Measurements from ENCODE around the gene LDLRAD2.
"Not testable (repeated sequence)": the region's sequence is repeated elsewhere in the genome, so short reads cannot be mapped to it uniquely, and the experiment has no call there.

The LDLRAD2 gene, protein sequence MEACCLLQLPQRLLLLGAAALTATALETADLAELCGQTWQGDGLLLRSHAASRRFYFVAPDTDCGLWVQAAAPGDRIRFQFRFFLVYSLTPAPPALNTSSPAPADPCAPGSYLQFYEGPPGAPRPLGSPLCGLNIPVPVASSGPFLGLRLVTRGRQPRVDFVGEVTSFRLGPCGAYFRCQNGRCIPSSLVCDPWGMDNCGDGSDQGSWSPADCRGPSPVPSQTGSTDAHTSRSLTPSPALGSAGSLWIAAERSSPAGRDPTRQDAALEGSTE

DNA sequence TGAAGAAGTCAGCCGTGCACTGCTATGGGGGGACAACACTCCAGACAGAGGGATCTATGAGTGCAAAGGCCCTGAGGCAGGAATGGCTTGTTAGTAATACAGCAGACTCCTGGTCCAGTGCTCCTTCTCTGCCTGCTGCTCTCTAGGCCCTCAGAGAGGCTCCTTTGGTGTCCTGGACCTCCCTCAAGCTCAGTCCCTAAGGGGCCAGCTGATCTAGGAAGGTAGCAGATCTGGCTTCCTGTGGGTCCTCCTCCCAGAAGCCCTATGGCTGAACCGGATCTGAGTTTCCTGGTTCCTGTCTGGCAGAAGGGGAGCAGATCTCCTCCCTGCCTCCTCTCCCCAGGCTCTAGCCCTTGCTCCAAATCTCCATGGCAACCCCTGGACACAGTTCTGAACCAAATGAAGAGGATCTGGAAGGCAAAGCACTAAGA is at the start of gene LDLRAD2:
Gene LDLRAD2 (plus strand): TSS at position 391 of the 431 bp plus-strand sequence. CDS start 187 bp downstream, outside the sequence.
- no peak for DNase-seq (ENCODE audit: low read depth in 1 of 2, low spot score in 1 of 2)

DNA sequence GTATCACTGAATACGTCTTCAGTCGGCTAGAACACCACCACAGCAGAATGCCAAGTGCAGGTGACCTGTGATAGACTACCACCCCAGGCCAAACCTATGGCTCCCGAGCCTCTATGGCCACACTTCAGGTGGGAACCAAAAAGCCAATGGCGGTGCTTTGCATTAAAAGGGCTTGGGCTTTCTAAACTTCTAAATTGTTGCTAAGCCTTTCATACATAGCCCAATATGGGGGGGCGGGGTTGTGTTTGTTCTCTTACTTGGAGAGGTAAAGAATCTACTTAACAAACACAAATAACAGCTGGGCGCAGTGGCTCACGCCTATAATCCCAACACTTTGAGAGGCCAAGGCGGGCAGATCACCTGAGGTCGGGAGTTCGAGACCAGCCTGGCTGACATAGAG is 48.8 kb upstream of the LDLRAD2 start:
- DNase-seq (ENCODE audit: low read depth in 1 of 2, low spot score in 1 of 2): no peak

DNA sequence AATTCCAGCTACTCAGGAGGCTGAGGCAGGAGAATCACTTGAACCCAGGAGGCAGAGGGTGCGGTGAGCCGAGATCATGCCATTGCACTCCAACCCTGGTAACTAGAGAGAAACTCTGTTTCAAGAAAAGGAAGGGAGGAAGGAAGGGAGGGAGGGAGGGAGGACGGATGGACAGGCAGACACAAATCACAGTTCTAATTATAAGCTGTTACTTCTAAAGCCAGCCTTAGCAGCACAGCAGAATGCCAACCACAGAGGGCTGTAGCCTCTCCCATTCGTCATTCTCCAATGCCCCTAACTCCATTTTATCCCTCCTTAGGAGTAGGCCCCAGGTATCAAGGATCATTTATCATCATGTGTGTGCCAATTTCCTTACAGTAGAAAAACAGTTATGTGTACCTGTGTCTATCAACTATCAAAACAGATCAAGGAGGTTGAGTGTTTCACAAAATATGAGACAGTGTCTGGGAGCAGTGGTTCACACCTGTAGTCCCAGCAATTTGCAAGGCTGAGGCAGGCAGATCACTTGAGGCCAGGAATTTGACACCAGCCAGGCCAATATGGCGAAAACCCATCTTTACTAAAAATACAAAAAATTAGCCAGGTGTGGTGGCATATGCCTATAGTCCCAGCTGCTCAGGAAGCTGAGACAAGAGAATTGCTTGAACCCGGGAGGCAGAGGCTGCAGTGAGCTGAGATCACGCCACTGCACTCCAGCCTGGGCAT is 48.2 kb upstream of the LDLRAD2 start:
- DNase-seq (ENCODE audit: low read depth in 1 of 2, low spot score in 1 of 2): no peak

DNA sequence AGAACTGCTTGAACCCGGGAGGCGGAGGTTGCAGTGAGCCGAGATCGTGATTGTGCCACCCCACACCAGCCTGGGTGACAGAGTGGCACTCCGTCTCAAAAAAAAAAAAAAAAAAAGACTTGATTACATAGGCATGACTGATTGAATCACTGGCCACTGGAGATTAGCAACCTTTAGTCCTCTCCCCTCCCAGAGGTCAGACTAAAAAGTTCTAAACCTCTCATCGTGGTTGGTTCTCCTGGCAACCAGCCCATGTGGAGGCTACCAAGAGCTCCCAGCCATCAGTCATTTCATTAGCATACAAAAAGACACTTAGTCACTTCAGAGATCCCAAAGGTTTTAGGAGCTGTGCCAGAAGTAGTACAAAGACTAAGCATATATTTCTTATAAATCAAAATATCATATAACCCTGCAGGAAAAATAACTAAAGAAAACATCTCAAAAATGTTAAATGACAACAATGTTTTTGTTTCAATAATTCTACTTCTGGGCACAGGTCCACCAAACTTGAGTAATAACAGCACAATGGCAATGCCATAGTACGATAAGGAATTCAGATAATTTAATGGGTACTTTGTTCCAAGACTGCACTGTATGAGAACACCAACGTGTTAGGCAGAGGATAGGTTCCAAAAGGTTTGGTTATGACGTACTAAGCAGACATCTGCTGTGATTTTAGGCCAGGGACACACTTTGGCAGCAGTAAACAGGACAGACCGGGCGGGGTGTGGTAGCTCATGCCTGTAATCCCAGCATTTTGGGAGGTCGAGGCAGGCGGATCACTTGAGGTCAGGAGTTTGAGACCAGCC is 47.2 kb upstream of the LDLRAD2 start:
- DNase-seq (ENCODE audit: low read depth in 1 of 2, low spot score in 1 of 2): no peak

DNA sequence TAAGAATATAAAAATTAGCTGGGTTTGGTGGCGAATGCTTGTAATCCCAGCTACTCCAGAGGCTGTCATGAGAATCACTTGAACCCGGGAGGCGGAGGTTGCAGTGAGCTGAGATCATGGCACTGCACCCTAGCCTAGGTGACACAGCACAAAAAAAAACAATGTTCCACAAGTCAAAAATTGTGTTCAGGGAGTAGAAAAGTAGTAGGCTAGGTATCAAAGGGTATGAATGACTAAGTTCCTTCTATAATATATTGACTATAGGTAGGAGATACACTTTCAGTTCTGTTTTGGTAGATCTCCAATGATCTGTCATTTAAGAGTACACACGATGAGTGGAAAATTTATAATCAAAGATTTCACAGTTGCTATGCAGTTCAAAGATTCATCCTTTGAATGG is 45.9 kb upstream of the LDLRAD2 start:
- DNase-seq (ENCODE audit: low read depth in 1 of 2, low spot score in 1 of 2): no peak

DNA sequence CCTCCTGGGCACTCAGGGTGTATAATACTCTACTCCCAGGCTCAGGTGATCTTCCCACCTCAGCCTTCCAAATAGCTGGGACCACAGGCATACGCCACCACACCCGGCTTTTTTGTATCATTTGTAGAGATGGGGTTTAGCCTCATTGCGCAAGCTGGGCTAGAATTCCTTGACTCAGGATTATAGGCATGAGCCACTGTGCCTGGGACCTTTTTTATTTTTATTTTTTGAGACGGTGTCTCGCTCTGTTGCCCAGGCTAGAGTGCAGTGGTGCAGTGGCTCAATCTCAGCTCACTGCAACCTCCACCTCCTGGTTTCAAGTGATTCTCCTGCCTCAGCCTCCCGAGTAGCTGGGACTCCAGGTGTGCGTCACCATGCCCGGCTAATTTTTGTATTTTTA is 45.0 kb upstream of the LDLRAD2 start:
- DNase-seq (ENCODE audit: low read depth in 1 of 2, low spot score in 1 of 2): not testable (repeated sequence)

DNA sequence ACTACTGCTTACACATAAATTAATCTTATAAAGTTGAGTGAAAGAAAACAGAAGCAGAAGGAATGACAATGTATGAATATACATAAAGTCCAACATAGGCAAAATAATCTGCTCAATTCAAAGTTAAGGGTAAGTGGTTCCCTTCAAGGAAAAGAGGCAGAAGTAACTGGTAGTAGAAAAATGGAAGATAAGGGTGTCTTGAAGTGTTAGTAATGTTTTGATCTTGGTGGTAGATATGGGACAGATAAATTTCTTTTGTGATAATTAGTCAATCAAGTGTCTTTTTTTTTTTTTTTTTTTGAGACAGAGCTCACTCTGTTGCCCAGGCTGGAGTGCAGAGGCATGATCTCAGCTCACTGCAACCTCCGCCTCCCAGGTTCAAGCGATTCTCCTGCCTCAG is 41.9 kb upstream of the LDLRAD2 start:
- DNase-seq (ENCODE audit: low read depth in 1 of 2, low spot score in 1 of 2): no peak

DNA sequence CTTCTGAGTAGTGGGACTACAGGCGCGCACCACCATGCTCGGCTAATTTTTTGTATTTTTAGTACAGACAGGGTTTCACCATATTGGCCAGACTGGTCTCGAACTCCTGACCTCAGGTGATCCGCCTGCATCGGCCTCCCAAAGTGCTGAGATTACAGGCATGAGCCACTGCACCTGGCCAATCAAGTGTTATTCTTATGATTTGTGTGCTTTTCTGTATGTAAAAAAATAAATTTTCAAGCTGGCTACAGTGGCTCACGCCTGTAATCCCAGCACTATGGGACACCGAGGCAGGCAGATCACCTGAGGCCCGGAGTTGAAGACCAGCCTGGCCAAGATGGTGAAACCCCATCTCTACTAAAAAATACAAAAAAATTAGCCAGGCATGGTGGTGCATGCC is 41.5 kb upstream of the LDLRAD2 start:
- not testable (repeated sequence) for DNase-seq (ENCODE audit: low read depth in 1 of 2, low spot score in 1 of 2)

DNA sequence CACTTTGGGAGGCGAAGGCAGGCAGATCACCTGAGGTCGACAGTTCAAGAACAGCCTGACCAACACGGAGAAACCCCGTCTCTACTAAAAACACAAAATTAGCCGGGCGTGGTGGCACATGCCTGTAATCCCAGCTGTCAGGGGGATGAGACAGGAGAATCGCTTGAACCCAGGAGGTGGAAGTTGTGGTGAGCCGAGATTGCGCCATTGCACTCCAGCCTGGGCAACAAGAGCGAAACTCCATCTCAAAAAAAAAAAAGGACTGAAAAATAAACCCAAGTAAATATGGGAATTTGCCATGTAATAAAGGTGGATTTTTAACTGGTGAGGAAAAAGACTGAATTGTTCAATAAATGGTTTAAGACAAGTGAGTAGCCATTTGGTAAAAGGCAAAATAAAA is 40.4 kb upstream of the LDLRAD2 start:
- DNase-seq (ENCODE audit: low read depth in 1 of 2, low spot score in 1 of 2): not testable (repeated sequence)

DNA sequence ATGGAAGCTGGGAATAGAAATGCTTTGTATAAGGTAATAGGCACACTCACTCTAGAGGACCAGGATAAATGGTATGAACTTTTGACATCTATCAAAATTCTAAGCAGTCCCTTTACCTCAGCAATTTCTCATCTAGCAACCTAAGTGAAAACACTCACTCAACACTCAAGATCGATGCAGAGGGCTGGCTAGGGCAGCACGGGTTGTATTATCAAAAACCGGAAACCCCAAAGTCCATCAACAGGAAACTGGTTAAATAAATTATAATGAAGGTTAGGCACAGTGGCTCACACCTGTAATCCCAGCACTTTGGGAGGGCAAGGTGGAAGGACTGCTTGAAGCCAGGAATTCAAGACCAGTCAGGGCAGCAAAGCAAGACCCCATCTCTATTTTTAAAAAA is 38.5 kb upstream of the LDLRAD2 start:
- DNase-seq (ENCODE audit: low read depth in 1 of 2, low spot score in 1 of 2): no peak

DNA sequence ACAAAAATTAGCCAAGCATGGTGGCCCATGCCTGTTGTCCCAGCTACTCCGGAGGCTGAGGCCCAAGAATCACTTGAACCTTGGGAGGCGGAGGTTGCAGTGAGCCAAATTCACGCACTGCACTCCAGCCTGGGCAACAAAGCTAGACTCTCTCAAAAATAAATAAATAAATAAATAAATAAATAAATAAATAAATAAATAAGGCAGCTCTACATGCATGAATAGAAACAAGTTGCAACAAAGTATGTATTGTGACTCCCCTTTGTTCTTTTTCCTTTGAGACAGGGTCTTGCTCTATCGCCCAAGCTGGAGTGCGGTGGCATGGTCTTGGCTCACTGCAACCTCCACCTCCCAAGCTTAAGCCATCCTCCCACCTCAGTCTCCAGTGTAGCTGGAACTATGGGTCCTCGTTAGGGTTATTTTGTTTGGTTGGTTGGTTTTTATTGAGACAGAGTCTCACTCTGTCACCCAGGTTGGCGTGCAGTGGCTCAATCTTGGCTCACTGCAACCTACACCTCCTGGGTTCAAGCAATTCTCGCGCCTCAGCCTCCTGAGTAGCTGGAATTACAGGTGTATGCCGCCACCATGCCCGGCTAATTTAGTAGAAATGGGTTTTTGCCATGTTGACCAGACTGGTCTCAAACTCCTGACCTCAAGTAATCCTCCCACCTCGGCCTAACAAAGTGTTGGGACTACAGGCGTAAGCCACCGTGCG is 37.1 kb upstream of the LDLRAD2 start:
- no peak for DNase-seq (ENCODE audit: low read depth in 1 of 2, low spot score in 1 of 2)

DNA sequence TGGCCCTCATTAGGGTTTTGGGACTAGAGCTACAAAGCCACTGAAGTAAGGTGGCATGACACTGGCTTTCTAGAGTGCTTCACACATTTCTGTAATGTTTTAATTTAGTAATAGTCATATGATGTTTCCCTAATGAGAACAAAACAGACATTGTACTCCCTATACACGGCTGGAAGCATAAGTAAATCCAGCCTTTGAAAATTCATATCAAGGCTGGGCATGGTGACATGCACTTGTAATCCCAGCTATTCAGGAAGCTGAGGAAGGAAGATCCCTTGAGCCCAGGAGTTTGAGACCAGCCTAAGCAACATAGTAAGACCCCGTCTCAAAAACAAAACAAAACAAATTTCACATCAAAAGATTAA is 36.5 kb upstream of the LDLRAD2 start:
- no peak for DNase-seq (ENCODE audit: low read depth in 1 of 2, low spot score in 1 of 2)

DNA sequence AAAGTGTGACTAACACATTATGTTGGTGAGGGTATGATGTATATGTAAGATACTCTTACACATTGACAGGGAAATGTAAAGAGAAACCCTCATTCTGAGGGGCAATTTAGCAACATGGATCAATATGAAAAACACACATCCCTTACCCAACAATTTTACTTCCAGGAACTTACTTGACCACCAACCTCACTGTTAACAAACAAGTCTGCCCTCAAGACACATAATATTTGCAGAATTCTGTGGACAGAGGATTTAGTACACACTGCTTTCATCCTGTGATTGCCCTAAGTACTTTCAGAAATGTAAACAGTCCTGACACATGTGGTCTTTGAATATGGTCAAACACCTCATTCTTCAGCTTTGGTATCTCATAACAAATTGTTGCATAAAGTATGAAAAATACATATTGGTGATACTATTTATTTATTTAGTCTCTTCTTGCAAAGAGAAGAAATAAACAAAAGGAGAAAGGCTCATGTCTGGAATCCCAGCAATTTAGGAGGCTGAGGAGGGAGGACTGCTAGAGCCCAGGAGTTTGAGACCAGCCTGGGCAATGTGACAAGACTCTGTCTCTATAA is 36.0 kb upstream of the LDLRAD2 start:
- DNase-seq (ENCODE audit: low read depth in 1 of 2, low spot score in 1 of 2): no peak

DNA sequence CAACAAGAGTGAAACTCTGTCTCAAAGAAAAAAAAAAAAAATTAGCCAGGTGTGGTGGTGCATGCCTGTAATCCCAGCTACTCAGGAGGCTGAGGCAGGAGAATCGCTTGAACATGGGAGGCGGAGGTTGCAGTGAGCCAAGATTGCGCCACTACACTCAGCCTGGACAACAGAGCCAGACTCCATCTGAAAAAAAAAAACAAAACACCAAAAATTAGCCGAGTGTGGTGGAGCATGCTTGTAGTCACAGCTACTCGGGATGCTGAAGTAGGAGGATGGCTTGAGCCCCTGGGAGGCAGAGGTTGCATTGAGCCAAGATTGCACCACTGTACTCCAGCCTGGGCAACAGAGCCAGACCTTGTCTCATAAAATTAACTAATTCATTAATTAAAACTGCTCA is 35.1 kb upstream of the LDLRAD2 start:
- not testable (repeated sequence) for DNase-seq (ENCODE audit: low read depth in 1 of 2, low spot score in 1 of 2)

DNA sequence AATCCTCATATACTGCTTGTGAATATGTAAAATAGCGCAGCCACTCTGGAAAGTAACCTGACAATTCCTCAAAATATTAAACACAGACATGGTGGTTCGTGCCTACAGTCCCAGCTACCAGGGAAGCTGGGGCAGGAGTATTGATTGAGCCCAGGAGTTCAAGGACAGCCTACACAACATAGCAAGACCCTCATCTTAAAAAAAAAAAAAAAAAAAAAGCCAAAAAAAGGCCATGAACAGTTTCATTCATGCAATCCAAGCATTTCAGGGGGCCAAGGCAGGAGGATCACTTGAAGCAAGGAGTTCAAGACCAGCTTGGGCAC is 33.7 kb upstream of the LDLRAD2 start:
- no peak for DNase-seq (ENCODE audit: low read depth in 1 of 2, low spot score in 1 of 2)

DNA sequence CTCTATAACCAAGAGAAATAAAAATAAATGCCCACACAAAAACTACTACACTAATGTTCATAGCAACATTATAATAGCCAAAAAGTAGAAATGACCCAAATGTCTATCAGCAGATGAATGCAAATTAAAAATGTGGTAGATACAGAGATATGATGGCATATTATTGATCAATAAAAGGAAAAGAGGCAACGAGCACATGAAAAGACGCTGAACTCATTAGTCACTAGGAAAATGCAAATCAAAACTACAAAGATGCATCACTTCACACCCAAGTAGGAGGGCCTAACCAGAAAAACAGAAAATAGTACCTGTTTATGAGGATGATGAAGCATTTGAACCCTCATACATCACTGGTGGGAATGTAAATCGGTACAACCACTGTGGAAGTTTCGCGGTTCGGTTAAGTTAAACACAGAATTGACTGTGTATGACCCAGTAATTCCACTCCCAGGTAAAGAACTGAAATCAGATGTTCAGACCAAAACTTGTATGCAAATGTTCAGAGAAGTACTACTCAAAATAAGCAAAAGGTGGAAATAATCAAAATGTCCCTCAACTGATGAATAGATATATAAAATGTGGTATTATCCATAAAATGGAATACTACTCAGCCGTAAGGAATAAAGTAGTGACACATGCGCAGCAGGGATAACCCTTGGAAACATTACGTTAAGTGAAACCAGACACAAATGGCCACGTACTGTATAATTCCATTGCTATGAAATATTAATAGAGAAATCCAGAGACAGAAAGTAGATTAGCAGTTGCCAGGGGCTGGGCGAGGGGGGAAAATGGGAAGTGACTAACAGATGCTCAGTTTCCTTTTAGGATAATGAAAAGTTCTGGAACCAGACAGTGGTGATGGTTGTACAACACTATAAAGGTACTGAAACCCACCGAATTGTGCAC is 32.2 kb upstream of the LDLRAD2 start:
- peak; percentile 21 to 68 for DNase-seq (ENCODE audit: low read depth in 1 of 2, low spot score in 1 of 2)

DNA sequence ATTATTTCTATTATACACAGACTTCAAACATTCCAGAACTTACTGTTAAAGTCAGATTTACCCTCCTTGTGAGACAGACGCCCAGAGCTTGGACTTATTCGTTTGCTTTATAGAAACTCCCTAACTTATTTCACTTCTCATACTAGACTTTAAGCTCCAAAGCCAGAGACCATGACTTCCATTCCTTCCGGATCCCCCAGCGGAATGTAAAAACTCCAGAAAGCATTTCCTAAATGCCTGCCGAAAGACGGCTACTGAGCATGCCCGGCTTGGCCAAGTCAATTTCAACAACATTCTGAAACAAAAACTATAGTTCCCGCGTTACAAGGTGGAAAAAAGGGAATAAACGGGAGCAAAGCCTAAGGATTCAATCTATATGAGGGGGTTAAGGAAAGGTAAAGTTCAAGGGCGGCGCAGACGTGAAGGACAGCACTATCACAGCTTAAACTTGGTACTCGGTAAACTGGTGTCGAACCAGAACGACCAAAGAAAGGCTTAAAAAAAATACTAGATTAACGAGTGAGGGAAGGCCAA is 30.2 kb upstream of the LDLRAD2 start:
- DNase-seq (ENCODE audit: low read depth in 1 of 2, low spot score in 1 of 2): no peak

DNA sequence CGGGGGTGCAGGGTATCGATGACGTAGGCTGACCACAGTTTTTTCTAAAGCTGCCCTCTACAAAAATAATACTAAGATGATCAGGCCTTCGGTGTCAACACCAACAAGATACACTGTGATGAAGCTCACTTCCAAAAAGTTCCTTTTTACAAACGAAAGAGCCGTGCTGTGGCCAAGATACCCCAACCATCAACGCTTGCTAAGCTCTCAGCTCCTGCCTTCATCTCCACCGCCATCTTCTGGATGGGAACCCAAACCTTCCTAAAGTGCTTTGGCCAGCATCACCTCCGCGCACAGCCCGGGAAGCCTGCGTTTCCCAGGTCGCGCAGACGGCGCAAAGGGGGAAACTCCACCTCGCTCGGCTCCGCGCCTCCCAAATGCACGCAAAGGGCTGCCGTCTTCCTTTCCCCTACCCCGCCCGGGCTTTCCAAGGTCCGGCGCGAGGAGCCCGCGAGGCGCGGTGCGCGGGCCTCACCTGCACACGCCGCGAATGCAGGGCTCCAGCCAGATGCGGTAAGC is 29.7 kb upstream of the LDLRAD2 start:
- peak; percentile 24 to 28 for DNase-seq (ENCODE audit: low read depth in 1 of 2, low spot score in 1 of 2)

DNA sequence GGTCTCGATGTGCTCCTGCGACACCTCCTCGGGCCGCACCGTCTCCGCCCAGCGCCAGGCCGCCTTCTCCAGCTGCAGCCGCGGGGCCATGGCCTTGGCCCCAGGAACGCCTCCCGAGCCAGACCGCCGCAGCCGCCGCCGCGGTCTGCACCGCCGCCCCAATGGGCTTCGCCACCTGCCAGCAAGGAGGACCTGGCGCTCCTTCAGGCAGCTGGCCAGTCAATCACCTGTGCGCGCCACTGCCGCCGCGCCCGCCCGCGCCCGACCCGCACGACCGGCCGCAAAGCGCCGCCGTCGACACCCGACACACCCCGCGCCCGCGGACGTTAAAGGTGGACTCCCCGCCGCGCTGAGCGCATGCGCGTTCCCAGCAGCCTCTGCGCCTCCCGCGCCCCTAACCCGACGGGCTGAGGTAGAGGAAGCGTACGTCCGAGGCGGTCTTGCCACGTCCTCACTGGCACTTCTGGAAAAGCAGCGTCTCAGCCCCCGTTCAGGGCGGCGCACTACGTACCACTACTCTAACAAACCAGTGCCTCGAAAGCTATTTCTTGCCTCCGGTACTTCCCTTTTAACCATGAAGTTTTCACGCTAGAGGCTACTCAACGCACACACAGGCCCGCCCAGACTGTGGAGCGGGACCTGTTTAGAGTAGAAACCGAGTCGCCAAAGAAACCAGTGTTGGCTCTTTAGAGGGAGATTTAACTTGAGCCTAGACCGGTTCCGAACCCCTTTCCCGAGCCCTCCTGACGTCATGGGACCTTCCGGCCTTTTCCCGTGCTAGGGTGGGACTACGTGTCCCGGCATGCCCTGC is 29.0 kb upstream of the LDLRAD2 start, which contains the start of gene USP48:
Gene USP48 (minus strand): TSS at position 282 of the 811 bp plus-strand sequence. CDS start 192 bp downstream, at position 90.
- DNase-seq (ENCODE audit: low read depth in 1 of 2, low spot score in 1 of 2): peak; percentile 94 to 96
